Aorta (tissue), 5 donors: ENCODE measurements around the gene FOXF2. TPM values are rescaled to one million over a fixed set of nuclear protein-coding genes. Genes with fewer than 3 reads are reported as not detected.

Source experiments
- ATAC-seq: fragments of 200-7000 bp; cut with Tn5 transposase; one replicate; pipeline ENCODE4 v1.9.1; 2022; ENCODE audit warnings: moderate library complexity; ENCODE audit not compliant: low FRiP score
- DNase-seq, 2 donors: peaks; one replicate each; pipeline ENCODE4 v3.0.0-alpha.2; 2020
- H3K27ac ChIP-seq, 2 donors: one replicate each; pipeline ENCODE4 v1.5.1; 2013; ENCODE audit warnings: low read length in 2 of 2, mild to moderate bottlenecking in 2 of 2, moderate library complexity in 2 of 2, control low read depth in 1 of 2, inconsistent platforms in 1 of 2, low read depth in 1 of 2
- H3K27me3 ChIP-seq, 2 donors: one replicate each; pipeline ENCODE4 v1.6.1; 2013; ENCODE audit warnings: control low read depth in 1 of 2, low read length in 1 of 2, mild to moderate bottlenecking in 1 of 2, moderate library complexity in 1 of 2; ENCODE audit not compliant: insufficient read depth in 2 of 2, control insufficient read depth in 1 of 2
- H3K36me3 ChIP-seq, 2 donors: one replicate each; pipeline ENCODE4 v1.6.1; 2013; ENCODE audit warnings: control low read depth in 1 of 2, low read length in 1 of 2, mild to moderate bottlenecking in 1 of 2; ENCODE audit not compliant: insufficient read depth in 2 of 2, control insufficient read depth in 1 of 2
- H3K4me1 ChIP-seq, 2 donors: one replicate each; pipeline ENCODE4 v1.6.1; 2013; ENCODE audit warnings: low read length in 2 of 2, control low read depth in 1 of 2, mild to moderate bottlenecking in 1 of 2, moderate library complexity in 1 of 2; ENCODE audit not compliant: insufficient read depth in 2 of 2, control insufficient read depth in 1 of 2
- H3K4me3 ChIP-seq, 2 donors: one replicate each; pipeline ENCODE4 v1.5.1; 2013; ENCODE audit warnings: low read length in 2 of 2, control low read depth in 1 of 2, mild to moderate bottlenecking in 1 of 2
- H3K9me3 ChIP-seq: one replicate; pipeline ENCODE4 v1.6.1; 2013; ENCODE audit warnings: mild to moderate bottlenecking, low read length; ENCODE audit not compliant: control insufficient read depth
- WGBS, 2 donors: extraction: QIAGEN DNeasy Blood & Tissue Kit; methylation state at CpG; one replicate each; pipeline ENCODE4 v1.1.7; 2013; 5-methylcytosine and 5-hydroxymethylcytosine counted together
- intact Hi-C, 2 donors: fragments of 100-400 bp; cut with DNase I; formaldehyde crosslinking; loops; one replicate each; pipeline versions ENCODE4 v1.14.2 to v1.15.0; 2022
- polyA plus RNA-seq, 2 donors: library from polyadenylated mRNA; stranded (reverse); fragments of 200-250 nt; gene quantifications; one replicate each; pipeline ENCODE4 v1.2.3, GENCODE V29; 2013
- total RNA-seq, 2 donors: library from RNA; stranded (reverse); fragmentation: NEBNext Ultra II Directional; extraction: Animal tissue kit (Norgen Biotek cat#: 25700); gene quantifications; one replicate each; pipeline ENCODE4 v1.2.1, GENCODE V29; 2021
- donor health status: healthy with polysubstance abuse.
- donor health status: Bipolar disorder and iron deficiency.
- donor health status: DM: no; HTN: no; CAD: no.
- donor health status: DM: no; HTN: no; CAD: no.
- donor health status: DM: yes; HTN: yes; CAD: no.

FOXF2 gene
- total and polyA plus RNA-seq, 4 donors, result 0.52 to 0.69 TPM; not detected in 2

DNA sequence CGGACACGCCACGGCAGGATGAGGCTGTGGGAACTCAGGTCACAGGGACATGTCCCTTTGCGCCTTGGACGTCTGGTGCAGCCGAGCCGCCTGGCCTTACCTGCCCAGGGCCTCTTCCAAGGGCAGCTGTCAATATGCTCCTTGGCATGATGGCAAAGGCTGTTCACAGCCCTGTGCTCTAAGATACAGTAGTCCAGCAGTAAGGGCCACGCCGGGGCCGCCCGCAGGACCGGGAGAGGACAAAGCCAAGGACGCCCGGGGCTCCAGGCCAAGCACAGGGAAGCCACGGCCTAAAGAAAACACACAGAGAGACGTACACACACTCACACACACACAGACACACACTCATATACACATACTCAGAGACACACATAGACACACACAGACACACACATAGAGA is 13.0 kb downstream of the FOXF2 start:
- ATAC-seq, result no peak
- no peaks in the 10 kb centered on the region for H3K36me3 ChIP-seq
- intact Hi-C loops, result no loop called here
- H3K4me1 ChIP-seq, result no peaks in the 10 kb centered on the region
- H3K4me3 ChIP-seq, result no peak overlapping the region
- no peak for DNase-seq
- no peaks in the 10 kb centered on the region for H3K9me3 ChIP-seq
- H3K27ac ChIP-seq, result no peak overlapping the region
- WGBS, 2 donors, result 70% methylated on average over 16 of the region's 16 CpGs
- H3K27me3 ChIP-seq, result no peaks in the 10 kb centered on the region

- H3K27me3 ChIP-seq, result no peaks in the 10 kb centered on the region
- H3K9me3 ChIP-seq, result no peaks in the 10 kb centered on the region
- DNase-seq, result no peak
- H3K4me1 ChIP-seq, result no peaks in the 10 kb centered on the region
- intact Hi-C loops, result no loop called here
- no peak overlapping the region for H3K27ac ChIP-seq
- ATAC-seq, result no peak
- no peaks in the 10 kb centered on the region for H3K36me3 ChIP-seq
- 91 to 95% methylated on average over 2 of the region's 2 CpGs for WGBS, 2 donors
- H3K4me3 ChIP-seq, result no peak overlapping the region
Measured at GRCh38 chr6:1402868-1403267, 13.5 kb downstream of the FOXF2 start.

- intact Hi-C loops, result no loop called here
- Histone ChIP-seq H3K27me3 (no peaks in the 10 kb centered on the region), H3K9me3 (no peaks in the 10 kb centered on the region), H3K27ac (no peak overlapping the region), H3K4me3 (no peak overlapping the region), H3K36me3 (no peaks in the 10 kb centered on the region), H3K4me1 (no peaks in the 10 kb centered on the region)
- no peak for ATAC-seq
- 78 to 86% methylated on average over 12 of the region's 12 CpGs for WGBS, 2 donors
- no peak for DNase-seq
Measured at GRCh38 chr6:1403851-1404712, 14.7 kb downstream of the FOXF2 start.

DNA sequence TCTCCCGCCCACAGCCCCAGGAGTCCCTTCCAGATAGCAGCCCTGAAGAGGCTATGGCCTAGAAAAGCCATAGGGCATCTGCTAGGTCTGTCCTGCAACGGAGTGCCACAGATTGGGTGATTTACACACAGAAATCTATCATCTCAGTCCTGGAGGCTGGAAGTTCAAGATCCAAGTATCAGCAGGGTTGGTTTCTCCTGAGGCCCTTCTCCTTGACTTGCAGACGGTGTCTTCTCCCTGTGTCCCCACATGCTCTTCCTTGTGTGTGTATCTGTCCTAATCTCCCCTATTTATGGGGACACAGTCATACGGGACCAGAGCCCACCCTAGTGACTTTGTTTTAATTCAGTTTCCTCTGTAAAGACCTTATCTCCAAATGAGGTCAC is 15.3 kb downstream of the FOXF2 start:
- H3K36me3 ChIP-seq, result no peaks in the 10 kb centered on the region
- DNase-seq, result no peak
- no peak overlapping the region for H3K4me3 ChIP-seq
- H3K9me3 ChIP-seq, result no peaks in the 10 kb centered on the region
- intact Hi-C loops, result no loop called here
- no peak overlapping the region for H3K27ac ChIP-seq
- H3K4me1 ChIP-seq, result no peaks in the 10 kb centered on the region
- WGBS, 2 donors, result 84 to 87% methylated on average over 4 of the region's 4 CpGs
- no peaks in the 10 kb centered on the region for H3K27me3 ChIP-seq
- no peak for ATAC-seq

GRCh38 chr6:1405221-1405620 is 15.8 kb downstream of the FOXF2 start:
- no peaks in the 10 kb centered on the region for H3K9me3 ChIP-seq
- intact Hi-C loops, result no loop called here
- no peak for DNase-seq
- no peaks in the 10 kb centered on the region for H3K4me1 ChIP-seq
- H3K27me3 ChIP-seq, result no peaks in the 10 kb centered on the region
- no peak overlapping the region for H3K4me3 ChIP-seq
- WGBS, 2 donors, result 69 to 72% methylated on average over 6 of the region's 6 CpGs
- no peaks in the 10 kb centered on the region for H3K36me3 ChIP-seq
- no peak overlapping the region for H3K27ac ChIP-seq
- no peak for ATAC-seq

GRCh38 chr6:1406306-1407072 is 17.1 kb downstream of the FOXF2 start:
- WGBS, 2 donors, result 66 to 74% methylated on average over 13 of the region's 13 CpGs
- Histone ChIP-seq H3K4me1 (no peaks in the 10 kb centered on the region), H3K36me3 (no peaks in the 10 kb centered on the region), H3K4me3 (no peak overlapping the region), H3K27ac (no peak overlapping the region), H3K27me3 (no peaks in the 10 kb centered on the region), H3K9me3 (no peaks in the 10 kb centered on the region)
- ATAC-seq, result no peak
- intact Hi-C loops, result no loop called here
- DNase-seq, result no peak

GRCh38 chr6:1407499-1407990 is 18.2 kb downstream of the FOXF2 start:
- ATAC-seq, result no peak
- H3K27ac ChIP-seq, result no peak overlapping the region
- H3K4me3 ChIP-seq, result no peak overlapping the region
- DNase-seq, result no peak
- H3K27me3 ChIP-seq, result no peaks in the 10 kb centered on the region
- no peaks in the 10 kb centered on the region for H3K9me3 ChIP-seq
- H3K36me3 ChIP-seq, result no peaks in the 10 kb centered on the region
- WGBS, 2 donors, result 62 to 64% methylated on average over 11 of the region's 11 CpGs
- intact Hi-C loops, result no loop called here
- no peaks in the 10 kb centered on the region for H3K4me1 ChIP-seq

- DNase-seq, result no peak
- 60 to 62% methylated on average over 22 of the region's 22 CpGs for WGBS, 2 donors
- no peaks in the 10 kb centered on the region for H3K4me1 ChIP-seq
Measured at GRCh38 chr6:1409774-1410465, 20.5 kb downstream of the FOXF2 start.

More at GRCh38 chr6:1409774-1410465, 20.5 kb downstream of the FOXF2 start:
- intact Hi-C loops, result no loop called here
- Histone ChIP-seq H3K9me3 (no peaks in the 10 kb centered on the region), H3K36me3 (no peaks in the 10 kb centered on the region), H3K4me3 (no peak overlapping the region), H3K27ac (no peak overlapping the region), H3K27me3 (no peaks in the 10 kb centered on the region)
- ATAC-seq, result no peak
